Measurements from ENCODE around the gene PYM1. TPM values are rescaled to one million over a fixed set of nuclear protein-coding genes. Genes with fewer than 3 reads are reported as not detected.

PYM1 gene
- 36.7 and 38.2 TPM in 2 replicates for polyA plus RNA-seq (2013)

DNA sequence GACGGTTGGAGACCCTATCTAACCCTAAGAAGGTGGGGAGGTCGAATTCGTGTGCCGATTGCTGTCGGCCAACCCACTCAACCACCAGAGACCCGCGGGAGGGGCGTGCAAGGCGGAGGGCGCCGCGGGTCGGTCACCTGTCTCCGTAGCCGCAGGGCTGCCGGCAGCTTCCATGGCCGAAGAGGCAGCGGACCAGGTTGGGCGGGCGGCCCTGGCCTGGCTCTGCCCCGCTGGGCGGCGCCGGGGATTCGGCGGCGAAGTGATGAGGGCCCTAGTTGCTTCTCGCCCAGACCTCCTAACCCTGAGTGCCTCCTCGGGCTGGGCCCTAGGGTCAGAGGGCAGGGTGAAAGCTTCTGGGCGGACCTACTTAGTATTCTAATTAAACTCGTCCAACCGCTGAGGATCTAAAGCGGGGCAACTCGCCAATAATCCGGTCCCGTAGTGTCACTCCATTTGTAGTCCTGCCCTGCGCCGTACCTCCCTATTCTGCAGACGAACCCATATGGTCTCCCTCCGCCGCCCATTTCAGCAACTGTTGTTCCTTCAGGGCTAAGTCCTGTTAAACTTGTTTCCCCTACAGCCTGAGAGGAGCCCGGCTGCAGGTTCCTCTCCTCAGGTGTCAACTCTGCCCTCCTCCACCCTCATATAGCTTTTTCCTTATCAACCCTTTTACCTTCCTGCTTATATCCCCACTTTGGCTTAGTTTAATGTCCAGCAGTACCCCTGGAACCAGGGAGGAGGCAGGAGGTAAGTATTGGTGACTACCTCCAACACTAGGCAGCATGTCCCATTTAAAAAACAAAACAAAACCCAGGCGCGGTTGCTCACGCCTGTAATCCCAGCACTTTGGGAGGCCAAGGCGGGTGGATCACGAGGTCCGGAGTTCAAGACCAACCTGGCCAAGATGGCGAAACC, at the start of gene PYM1:
TSS of gene PYM1 (minus strand) at position 307 of the 915 bp plus-strand sequence. CDS start at position 174, 133 bp downstream.
- Histone ChIP-seq H3K27me3 (ENCODE audit: insufficient read depth, low read length) (no peaks in the 10 kb centered on the region), H4K91ac (ENCODE audit: low read depth, low read length) (peak within 1 kb of the TSS; percentile 98), H2BK5ac (ENCODE audit: low read depth, low read length, poor library complexity) (peak within 1 kb of the TSS; percentile 87), H3K27ac (ENCODE audit: low read depth, low read length) (peak within 1 kb of the TSS; percentile 95), H3K4me1 (ENCODE audit: control insufficient read depth in 1 of 2, insufficient read depth in 2 of 2, low read length in 2 of 2) (peaks cover 17% of the 10 kb centered on the region in 2 experiments), H3K4me3 (ENCODE audit: low read depth, low read length) (peak within 1 kb of the TSS; percentile 90), H2BK120ac (ENCODE audit: insufficient read depth, low read length, poor library complexity) (peak within 1 kb of the TSS; percentile 96), H4K12ac (ENCODE audit: low read depth, low read length) (peak within 1 kb of the TSS; percentile 94), H3K23ac (ENCODE audit: low read length) (no peak within 1 kb of the TSS), H3K9me3 (ENCODE audit: insufficient read depth, low read depth, low read length) (no peaks in the 10 kb centered on the region), H3K4me2 (ENCODE audit: low read length) (peak within 1 kb of the TSS; percentile 95), H3K14ac (ENCODE audit: low read length) (peak within 1 kb of the TSS; percentile 98), H3K79me1 (ENCODE audit: low read length) (peaks cover 23% of the 10 kb centered on the region), H3K4ac (ENCODE audit: low read depth, low read length) (peak within 1 kb of the TSS; percentile 97), H2BK12ac (ENCODE audit: low read length) (peak within 1 kb of the TSS; percentile 56), H4K8ac (ENCODE audit: low read depth, low read length) (peak within 1 kb of the TSS; percentile 83), H3K9ac (ENCODE audit: low read length) (peak within 1 kb of the TSS; percentile 97), H3K36me3 (ENCODE audit: control insufficient read depth in 1 of 2, insufficient read depth in 2 of 2, low read length in 2 of 2) (peaks cover 2% of the 10 kb centered on the region in 2 experiments), H2AFZ (ENCODE audit: insufficient read depth, low read length, poor library complexity) (peak within 1 kb of the TSS; percentile 27), H3K79me2 (ENCODE audit: control insufficient read depth, insufficient read depth, low read length, poor library complexity) (peaks cover 19% of the 10 kb centered on the region), H3K18ac (ENCODE audit: low read length) (peak within 1 kb of the TSS; percentile 98), H2AK5ac (ENCODE audit: low read length) (peak within 1 kb of the TSS; percentile 91)
- no CpG with 5 or more reads among the region's 49 CpGs for WGBS (ENCODE audit: extremely low coverage, insufficient coverage, insufficient read length)
- peak; percentile 95 to 96 for DNase-seq

- peak overlapping the region; percentile 91 for H3K4me3 ChIP-seq (ENCODE audit: low read depth, low read length)
- peak overlapping the region; percentile 92 for H3K18ac ChIP-seq (ENCODE audit: low read length)
- peak overlapping the region; percentile 51 for H2AFZ ChIP-seq (ENCODE audit: insufficient read depth, low read length, poor library complexity)
- peak overlapping the region; percentile 81 for H4K12ac ChIP-seq (ENCODE audit: low read depth, low read length)
- DNase-seq = peak in 1 of 2 donors; percentile 56
- peaks cover 10% of the 10 kb centered on the region for H3K79me1 ChIP-seq (ENCODE audit: low read length)
- peak overlapping the region; percentile 51 for H2AK5ac ChIP-seq (ENCODE audit: low read length)
- H3K4me2 ChIP-seq (ENCODE audit: low read length) = peak overlapping the region; percentile 77
- H3K27ac ChIP-seq (ENCODE audit: low read depth, low read length) = peak overlapping the region; percentile 80
- peak overlapping the region; percentile 84 for H4K8ac ChIP-seq (ENCODE audit: low read depth, low read length)
- H4K91ac ChIP-seq (ENCODE audit: low read depth, low read length) = peak overlapping the region; percentile 96
- no CpG with 5 or more reads among the region's 15 CpGs for WGBS (ENCODE audit: extremely low coverage, insufficient coverage, insufficient read length)
- H3K23ac ChIP-seq (ENCODE audit: low read length) = no peak overlapping the region
- H3K4me1 ChIP-seq (ENCODE audit: control insufficient read depth in 1 of 2, insufficient read depth in 2 of 2, low read length in 2 of 2) = peaks cover 14 to 17% of the 10 kb centered on the region in 2 experiments
- H3K4ac ChIP-seq (ENCODE audit: low read depth, low read length) = peak overlapping the region; percentile 82
- H2BK12ac ChIP-seq (ENCODE audit: low read length) = no peak overlapping the region
- peak overlapping the region; percentile 79 for H2BK120ac ChIP-seq (ENCODE audit: insufficient read depth, low read length, poor library complexity)
- peaks cover 12% of the 10 kb centered on the region for H3K79me2 ChIP-seq (ENCODE audit: control insufficient read depth, insufficient read depth, low read length, poor library complexity)
- no peaks in the 10 kb centered on the region for H3K27me3 ChIP-seq (ENCODE audit: insufficient read depth, low read length)
- peak overlapping the region; percentile 94 for H2BK5ac ChIP-seq (ENCODE audit: low read depth, low read length, poor library complexity)
- H3K9ac ChIP-seq (ENCODE audit: low read length) = peak overlapping the region; percentile 92
- H3K36me3 ChIP-seq (ENCODE audit: control insufficient read depth in 1 of 2, insufficient read depth in 2 of 2, low read length in 2 of 2) = peaks cover 14 to 25% of the 10 kb centered on the region in 2 experiments
- no peaks in the 10 kb centered on the region for H3K9me3 ChIP-seq (ENCODE audit: insufficient read depth, low read depth, low read length)
- peak overlapping the region; percentile 92 for H3K14ac ChIP-seq (ENCODE audit: low read length)
These were observed 46.6 kb upstream of the PYM1 start for GRCh38 chr12:55974308-55974730.

GRCh38 chr12:55973599-55974307, 46.1 kb upstream of the PYM1 start, which contains the start of gene RAB5B:
Gene RAB5B, plus strand, starts transcription at chr12:55974078. Its CDS starts 12,883 bp downstream, at chr12:55986961.
- Histone ChIP-seq H3K14ac (ENCODE audit: low read length) (peak within 1 kb of the TSS; percentile 92), H3K9ac (ENCODE audit: low read length) (peak within 1 kb of the TSS; percentile 92), H2BK12ac (ENCODE audit: low read length) (peak within 1 kb of the TSS; percentile 4), H3K79me1 (ENCODE audit: low read length) (peaks cover 10% of the 10 kb centered on the region), H4K91ac (ENCODE audit: low read depth, low read length) (peak within 1 kb of the TSS; percentile 96), H4K12ac (ENCODE audit: low read depth, low read length) (peak within 1 kb of the TSS; percentile 81), H2AK5ac (ENCODE audit: low read length) (peak within 1 kb of the TSS; percentile 51), H3K27ac (ENCODE audit: low read depth, low read length) (peak within 1 kb of the TSS; percentile 80), H3K9me3 (ENCODE audit: insufficient read depth, low read depth, low read length) (no peaks in the 10 kb centered on the region), H3K36me3 (ENCODE audit: control insufficient read depth in 1 of 2, insufficient read depth in 2 of 2, low read length in 2 of 2) (peaks cover 15 to 28% of the 10 kb centered on the region in 2 experiments), H3K4me1 (ENCODE audit: control insufficient read depth in 1 of 2, insufficient read depth in 2 of 2, low read length in 2 of 2) (peaks cover 14 to 17% of the 10 kb centered on the region in 2 experiments), H3K79me2 (ENCODE audit: control insufficient read depth, insufficient read depth, low read length, poor library complexity) (peaks cover 12% of the 10 kb centered on the region), H2BK120ac (ENCODE audit: insufficient read depth, low read length, poor library complexity) (peak within 1 kb of the TSS; percentile 79), H3K4me3 (ENCODE audit: low read depth, low read length) (peak within 1 kb of the TSS; percentile 91), H4K8ac (ENCODE audit: low read depth, low read length) (peak within 1 kb of the TSS; percentile 84), H2BK5ac (ENCODE audit: low read depth, low read length, poor library complexity) (peak within 1 kb of the TSS; percentile 94), H2AFZ (ENCODE audit: insufficient read depth, low read length, poor library complexity) (peak within 1 kb of the TSS; percentile 51), H3K23ac (ENCODE audit: low read length) (peak within 1 kb of the TSS; percentile 93), H3K4me2 (ENCODE audit: low read length) (peak within 1 kb of the TSS; percentile 77), H3K4ac (ENCODE audit: low read depth, low read length) (peak within 1 kb of the TSS; percentile 82), H3K18ac (ENCODE audit: low read length) (peak within 1 kb of the TSS; percentile 92), H3K27me3 (ENCODE audit: insufficient read depth, low read length) (no peaks in the 10 kb centered on the region)
- WGBS (ENCODE audit: extremely low coverage, insufficient coverage, insufficient read length) = no CpG with 5 or more reads among the region's 39 CpGs
- DNase-seq = peak; percentile 100
